Hepatocyte (in vitro differentiated cells): ENCODE measurements around the gene ZFHX3.

Experiments
- CTCF ChIP-seq: fragments of 200-600 bp; sonication (generic); IDR thresholded peaks from 2 replicates; pipeline ENCODE4 v1.5.1; 2016; ENCODE audit warnings: antibody characterized with exemption, mild to moderate bottlenecking; ENCODE audit not compliant: poor library complexity
- EZH2 ChIP-seq: fragments of 200-600 bp; sonication (generic); IDR thresholded peaks from 2 replicates; pipeline ENCODE4 v1.6.1; 2016; ENCODE audit warnings: antibody characterized with exemption, mild to moderate bottlenecking, borderline replicate concordance
- EZH2phosphoT487 ChIP-seq: fragments of 200-600 bp; sonication (generic); IDR thresholded peaks from one replicate; pipeline ENCODE4 v1.6.1; 2018; ENCODE audit warnings: antibody characterized with exemption, mild to moderate bottlenecking, low read depth, moderate library complexity; ENCODE audit not compliant: unreplicated experiment, severe bottlenecking

- TF ChIP-seq CTCF (no peak), EZH2phosphoT487 (no peak), EZH2 (no peak)
Measured at GRCh38 chr16:73056448-73056847, 8.5 kb upstream of the ZFHX3 start.
